Smooth muscle cell (in vitro differentiated cells): ENCODE data around the gene SPACA6. TPM values are rescaled to one million over a fixed set of nuclear protein-coding genes. Genes with fewer than 3 reads are reported as not detected.

Experiments used
- DNase-seq: peaks from one replicate; lab custom pipeline; 2025; ENCODE audit not compliant: unreplicated experiment; lab: John Stamatoyannopoulos, UW
- H2AFZ ChIP-seq: fragments of 200-600 bp; sonication (generic); 2 replicates; pipeline ENCODE4 v1.6.0; 2016; ENCODE audit warnings: antibody characterized with exemption, low read depth, mild to moderate bottlenecking
- H3F3A ChIP-seq: fragments of 200-600 bp; sonication (generic); 2 replicates; pipeline ENCODE4 v1.6.0; 2017; ENCODE audit warnings: antibody characterized with exemption, low read depth
- H3K27ac ChIP-seq: fragments of 200-600 bp; sonication (generic); 2 replicates; pipeline ENCODE4 v1.5.1; 2016; ENCODE audit warnings: low read depth, mild to moderate bottlenecking
- H3K27me3 ChIP-seq: fragments of 200-600 bp; sonication (generic); 2 replicates; pipeline ENCODE4 v1.6.1; 2016; ENCODE audit warnings: low read depth, mild to moderate bottlenecking
- H3K36me3 ChIP-seq: fragments of 200-600 bp; sonication (generic); 2 replicates; pipeline ENCODE4 v1.5.1; 2016; ENCODE audit warnings: low read depth
- H3K4me1 ChIP-seq: fragments of 200-600 bp; sonication (generic); 2 replicates; pipeline ENCODE4 v1.5.1; 2016; ENCODE audit warnings: low read depth
- H3K4me2 ChIP-seq: fragments of 200-600 bp; sonication (generic); 2 replicates; pipeline ENCODE4 v1.6.0; 2016; ENCODE audit warnings: mild to moderate bottlenecking
- H3K4me3 ChIP-seq: fragments of 200-600 bp; sonication (generic); 2 replicates; pipeline ENCODE4 v1.5.1; 2016; ENCODE audit warnings: mild to moderate bottlenecking
- H3K79me2 ChIP-seq: fragments of 200-600 bp; sonication (generic); 2 replicates; pipeline ENCODE4 v1.6.0; 2016; ENCODE audit warnings: low read depth, mild to moderate bottlenecking
- H3K9ac ChIP-seq: fragments of 200-600 bp; sonication (generic); 2 replicates; pipeline ENCODE4 v1.6.0; 2016; ENCODE audit warnings: low read depth
- H3K9me3 ChIP-seq: fragments of 200-600 bp; sonication (generic); replicated peaks from 2 replicates; pipeline ENCODE4 v1.5.1; 2016; ENCODE audit warnings: low read depth
- H4K20me1 ChIP-seq: fragments of 200-600 bp; sonication (generic); 2 replicates; pipeline ENCODE4 v1.6.0; 2016; ENCODE audit warnings: low read depth
- WGBS: methylation state at CpG from one replicate; pipeline ENCODE4 v1.1.7; 2016; ENCODE audit warnings: low lambda C conversion rate; 5-methylcytosine and 5-hydroxymethylcytosine counted together
- microRNA counts: library from miRNA; unstranded; fragments of <30 nt; microRNA quantifications from one replicate; lab custom pipeline; 2016
- microRNA-seq: library from miRNA; unstranded; fragments of <30 nt; microRNA quantifications from one replicate; pipeline ENCODE4, GENCODE V29; 2016; ENCODE audit warnings: borderline number of aligned reads
- polyA plus RNA-seq: library from polyadenylated mRNA; unstranded; fragments of >200 nt; fragmentation: Nextera tagmentation; extraction: Ambion mirVana; gene quantifications from 2 replicates; pipeline ENCODE4 v1.2.1, GENCODE V29; 2016
- small RNA-seq: library from RNA; depleted of rRNA; stranded (forward); fragments of <200 nt; gene quantifications from one replicate; pipeline ENCODE3, GENCODE V24; 2014
- total RNA-seq: library from RNA; depleted of rRNA; stranded (reverse); fragments of >200 nt; gene quantifications from 2 replicates; pipeline ENCODE4 v1.2.3, GENCODE V29; 2014
- TF ChIP-seq, protein P1 (sequence below): fragments of 200-600 bp; sonication (generic); IDR thresholded peaks from 2 replicates; pipeline ENCODE4 v1.5.1; 2017; ENCODE audit warnings: borderline replicate concordance, mild to moderate bottlenecking, antibody characterized with exemption; ENCODE audit not compliant: insufficient read depth, poor library complexity, severe bottlenecking

SPACA6 gene
- total and polyA plus RNA-seq, 2 experiments from 2014 or later, result 3.0 to 4.1 TPM

DNA sequence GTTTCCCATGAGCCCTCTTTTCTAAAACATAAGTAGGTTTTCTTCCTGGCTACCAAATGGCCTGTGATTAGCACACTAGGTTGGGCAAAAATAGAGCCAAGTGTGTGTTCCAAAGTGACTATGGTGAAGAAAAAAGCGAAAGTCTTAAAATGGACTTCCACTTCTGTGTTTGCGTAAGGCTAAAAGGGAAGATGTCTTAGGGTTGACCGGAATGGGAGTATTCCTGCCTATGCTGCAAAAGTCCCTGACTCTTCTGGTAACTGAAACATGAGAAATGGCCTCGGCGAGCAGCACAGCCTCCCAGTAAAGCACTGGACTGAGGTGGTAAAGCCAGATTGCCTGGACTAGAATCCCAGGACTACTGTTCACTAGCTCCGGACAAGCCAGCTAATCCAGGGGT lies 61.0 kb downstream of the SPACA6 start:
- H3K4me1 ChIP-seq, result no peaks in the 10 kb centered on the region
- no peak for DNase-seq
- no peaks in the 10 kb centered on the region for H3K9me3 ChIP-seq
- no peaks in the 10 kb centered on the region for H4K20me1 ChIP-seq
- WGBS, result 84% methylated on average over 6 of the region's 6 CpGs
- no peak overlapping the region for H2AFZ ChIP-seq
- TF ChIP-seq, protein P1, sequence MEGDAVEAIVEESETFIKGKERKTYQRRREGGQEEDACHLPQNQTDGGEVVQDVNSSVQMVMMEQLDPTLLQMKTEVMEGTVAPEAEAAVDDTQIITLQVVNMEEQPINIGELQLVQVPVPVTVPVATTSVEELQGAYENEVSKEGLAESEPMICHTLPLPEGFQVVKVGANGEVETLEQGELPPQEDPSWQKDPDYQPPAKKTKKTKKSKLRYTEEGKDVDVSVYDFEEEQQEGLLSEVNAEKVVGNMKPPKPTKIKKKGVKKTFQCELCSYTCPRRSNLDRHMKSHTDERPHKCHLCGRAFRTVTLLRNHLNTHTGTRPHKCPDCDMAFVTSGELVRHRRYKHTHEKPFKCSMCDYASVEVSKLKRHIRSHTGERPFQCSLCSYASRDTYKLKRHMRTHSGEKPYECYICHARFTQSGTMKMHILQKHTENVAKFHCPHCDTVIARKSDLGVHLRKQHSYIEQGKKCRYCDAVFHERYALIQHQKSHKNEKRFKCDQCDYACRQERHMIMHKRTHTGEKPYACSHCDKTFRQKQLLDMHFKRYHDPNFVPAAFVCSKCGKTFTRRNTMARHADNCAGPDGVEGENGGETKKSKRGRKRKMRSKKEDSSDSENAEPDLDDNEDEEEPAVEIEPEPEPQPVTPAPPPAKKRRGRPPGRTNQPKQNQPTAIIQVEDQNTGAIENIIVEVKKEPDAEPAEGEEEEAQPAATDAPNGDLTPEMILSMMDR, result no peak
- no peaks in the 10 kb centered on the region for H3K79me2 ChIP-seq
- H3K9ac ChIP-seq, result no peak overlapping the region
- no peak overlapping the region for H3K4me3 ChIP-seq
- no peak overlapping the region for H3K27ac ChIP-seq
- no peaks in the 10 kb centered on the region for H3K27me3 ChIP-seq
- H3F3A ChIP-seq, result no peaks in the 10 kb centered on the region
- H3K36me3 ChIP-seq, result no peaks in the 10 kb centered on the region
- H3K4me2 ChIP-seq, result no peak overlapping the region

DNA sequence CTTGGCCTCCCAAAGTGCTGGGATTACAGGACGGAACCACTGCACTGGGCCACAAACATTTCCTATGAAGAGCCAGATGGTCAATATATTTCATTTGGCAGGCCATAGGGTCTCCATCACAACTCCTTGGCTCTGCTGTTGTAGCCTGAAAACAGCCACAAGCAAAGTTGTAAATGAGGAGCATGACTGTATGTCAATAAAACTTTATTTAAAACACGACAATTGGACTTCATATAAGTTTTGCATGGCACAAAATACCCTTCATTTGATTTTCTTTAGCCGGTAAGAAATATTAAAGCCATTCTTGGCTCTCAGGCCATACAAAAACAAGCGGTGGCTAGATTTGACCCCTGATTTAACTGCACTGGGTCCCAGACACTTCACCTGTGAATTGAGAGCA lies 61.6 kb downstream of the SPACA6 start:
- H3K9ac ChIP-seq, result no peak overlapping the region
- H3K4me3 ChIP-seq, result no peak overlapping the region
- no peaks in the 10 kb centered on the region for H3K36me3 ChIP-seq
- no peak overlapping the region for H3K4me2 ChIP-seq
- TF ChIP-seq, protein P1, result no peak
- H4K20me1 ChIP-seq, result no peaks in the 10 kb centered on the region
- no peaks in the 10 kb centered on the region for H3F3A ChIP-seq
- no peak overlapping the region for H2AFZ ChIP-seq
- H3K27me3 ChIP-seq, result no peaks in the 10 kb centered on the region
- no peaks in the 10 kb centered on the region for H3K79me2 ChIP-seq
- no peaks in the 10 kb centered on the region for H3K4me1 ChIP-seq
- DNase-seq, result no peak
- no peak overlapping the region for H3K27ac ChIP-seq
- 84% methylated on average over 4 of the region's 4 CpGs for WGBS
- H3K9me3 ChIP-seq, result no peaks in the 10 kb centered on the region

MicroRNAs encoded within 50 kb of the gene (microRNA counts, 767-probe panel; counts per million panel counts)
- microRNA hsa-let-7e-5p (lab: Ali Mortazavi, UCI), result 11,353 counts per million, percentile 92 among the panel's probes with 10 or more counts
- 183 counts per million for microRNA hsa-miR-125a-3p (lab: Ali Mortazavi, UCI)
- microRNA hsa-miR-125a-5p (lab: Ali Mortazavi, UCI), result 12,311 counts per million, percentile 97 among the panel's probes with 10 or more counts
- 10,110 counts per million, percentile 81 among the panel's probes with 10 or more counts for microRNA hsa-miR-99b-5p (lab: Ali Mortazavi, UCI)

Small RNAs within 50 kb of the gene (microRNA-seq; reads per million reads assigned to microRNA genes)
- gene MIR125A, result 26,895 reads per million, percentile 98 among the genes with 10 or more reads in this experiment
- gene MIR99B, result 21,463 reads per million, percentile 97 among the genes with 10 or more reads in this experiment
- gene MIRLET7E, result 13,332 reads per million, percentile 95 among the genes with 10 or more reads in this experiment

Small RNAs within 50 kb of the gene (small RNA-seq; reads per million reads assigned to genes)
- gene AC018755.2 (not detected), gene MIR125A (not detected), gene MIR99B (0.42 reads per million, percentile 13 among the genes with 10 or more reads in this experiment), gene MIRLET7E (not detected)

Other genes with a start within 250 kb of the SPACA6 start
- gene SIGLEC8, start 234.9 kb upstream of the SPACA6 start, total RNA-seq, result not detected in 2 replicates
- gene SIGLEC8, start 234.9 kb upstream of the SPACA6 start, polyA plus RNA-seq, result not detected in 2 replicates
- gene CEACAM18, start 214.8 kb upstream of the SPACA6 start, total RNA-seq, result not detected in 2 replicates
- not detected in 2 replicates for gene CEACAM18, start 214.8 kb upstream of the SPACA6 start, polyA plus RNA-seq
- not detected in 2 replicates for gene SIGLEC12, start 191.5 kb upstream of the SPACA6 start, total RNA-seq
- gene SIGLEC12, start 191.5 kb upstream of the SPACA6 start, polyA plus RNA-seq, result not detected in 2 replicates
- 2.0 and 3.6 TPM in 2 replicates for gene SIGLEC6, start 161.7 kb upstream of the SPACA6 start, total RNA-seq
- gene SIGLEC6, start 161.7 kb upstream of the SPACA6 start, polyA plus RNA-seq, result not detected in 2 replicates
- gene ZNF175, start 122.0 kb upstream of the SPACA6 start, total RNA-seq, result 3.6 and 6.9 TPM in 2 replicates
- 1.1 TPM in 2 replicates for gene ZNF175, start 122.0 kb upstream of the SPACA6 start, polyA plus RNA-seq
- not detected in 2 replicates for gene SIGLEC5, start 62.9 kb upstream of the SPACA6 start, total RNA-seq
- gene SIGLEC5, start 62.9 kb upstream of the SPACA6 start, polyA plus RNA-seq, result not detected in 2 replicates
- not detected in 2 replicates for gene SIGLEC14, start 46.5 kb upstream of the SPACA6 start, total RNA-seq
- not detected in 2 replicates for gene SIGLEC14, start 46.5 kb upstream of the SPACA6 start, polyA plus RNA-seq
- 0.90 and 0.94 TPM in 2 replicates for gene HAS1, start 30.7 kb downstream of the SPACA6 start, total RNA-seq
- 1.5 and 1.8 TPM in 2 replicates for gene HAS1, start 30.7 kb downstream of the SPACA6 start, polyA plus RNA-seq
- not detected in 2 replicates for gene FPR1, start 58.5 kb downstream of the SPACA6 start, total RNA-seq
- gene FPR1, start 58.5 kb downstream of the SPACA6 start, polyA plus RNA-seq, result not detected in 2 replicates
- gene FPR2, start 67.8 kb downstream of the SPACA6 start, total RNA-seq, result 0.13 TPM in 1 of 2 replicates, not detected in the other
- gene FPR2, start 67.8 kb downstream of the SPACA6 start, polyA plus RNA-seq, result not detected in 2 replicates
- gene FPR3, start 101.8 kb downstream of the SPACA6 start, total RNA-seq, result not detected in 2 replicates
- not detected in 2 replicates for gene FPR3, start 101.8 kb downstream of the SPACA6 start, polyA plus RNA-seq
- 5.8 and 20.3 TPM in 2 replicates for gene ZNF577, start 194.6 kb downstream of the SPACA6 start, total RNA-seq
- 4.8 and 6.5 TPM in 2 replicates for gene ZNF577, start 194.6 kb downstream of the SPACA6 start, polyA plus RNA-seq
- gene ZNF649, start 211.7 kb downstream of the SPACA6 start, total RNA-seq, result 6.1 and 8.7 TPM in 2 replicates
- 3.2 and 4.1 TPM in 2 replicates for gene ZNF649, start 211.7 kb downstream of the SPACA6 start, polyA plus RNA-seq
- gene ZNF613, start 234.1 kb downstream of the SPACA6 start, total RNA-seq, result 3.9 and 6.3 TPM in 2 replicates
- 3.5 and 3.8 TPM in 2 replicates for gene ZNF613, start 234.1 kb downstream of the SPACA6 start, polyA plus RNA-seq